IPS DF 6.9 (cell line): ENCODE results near the gene MTCL3.

Experiments used
- DNase-seq: peaks from one replicate; pipeline ENCODE4 v3.0.0-alpha.2; 2013; ENCODE audit warnings: low read depth, low spot score
- H3K27ac ChIP-seq: one replicate; pipeline ENCODE4 v1.5.1; 2013; ENCODE audit warnings: low read length, control low read depth
- H3K27me3 ChIP-seq: 2 replicates; pipeline ENCODE4 v1.6.1; 2013; ENCODE audit warnings: mild to moderate bottlenecking, low read length; ENCODE audit not compliant: control insufficient read depth, insufficient read depth
- H3K36me3 ChIP-seq: 2 replicates; pipeline ENCODE4 v1.6.1; 2013; ENCODE audit warnings: low read length; ENCODE audit not compliant: control insufficient read depth, insufficient read depth
- H3K4me1 ChIP-seq: 2 replicates; pipeline ENCODE4 v1.6.1; 2013; ENCODE audit warnings: low read length; ENCODE audit not compliant: control insufficient read depth, insufficient read depth
- H3K4me3 ChIP-seq: 2 replicates; pipeline ENCODE4 v1.5.1; 2013; ENCODE audit warnings: mild to moderate bottlenecking, low read length
- H3K9me3 ChIP-seq: 2 replicates; pipeline ENCODE4 v1.6.1; 2013; ENCODE audit warnings: low read length, inconsistent platforms; ENCODE audit not compliant: control insufficient read depth, insufficient read depth
- WGBS: extraction: QIAGEN DNeasy Blood & Tissue Kit; methylation state at CpG from one replicate; pipeline ENCODE4 v1.1.7; 2013; ENCODE audit warnings: mixed read lengths, missing lambda C conversion rate; ENCODE audit not compliant: insufficient read length, insufficient coverage; 5-methylcytosine and 5-hydroxymethylcytosine counted together

MTCL3 gene

GRCh38 chr6:127515794-127516661 is 3.1 kb downstream of the MTCL3 start:
- peak; percentile 33 for DNase-seq
- H3K4me3 ChIP-seq: peak overlapping the region; percentile 33; the same call in 1 of the 2 replicates
- no peaks in the 10 kb centered on the region; the same call in 1 of the 2 replicates for H3K36me3 ChIP-seq
- 0 out of 2 replicates have a peak, but pooled peaks cover 1% of the 10 kb centered on the region for H3K27me3 ChIP-seq
- WGBS: no CpG with 5 or more reads among the region's 76 CpGs
- H3K4me1 ChIP-seq: peaks cover 3% of the 10 kb centered on the region; the same call in 1 of the 2 replicates
- no peaks in the 10 kb centered on the region for H3K9me3 ChIP-seq
- H3K27ac ChIP-seq: no peak overlapping the region

GRCh38 chr6:127515234-127515793 is 3.8 kb downstream of the MTCL3 start:
- Histone ChIP-seq H3K4me3 (peak overlapping the region; percentile 33; the same call in 1 of the 2 replicates), H3K36me3 (peaks cover 2% of the 10 kb centered on the region; the same call in 1 of the 2 replicates), H3K4me1 (peaks cover 3% of the 10 kb centered on the region; the same call in 1 of the 2 replicates), H3K27me3 (0 out of 2 replicates have a peak, but pooled peaks cover 1% of the 10 kb centered on the region), H3K27ac (no peak overlapping the region), H3K9me3 (no peaks in the 10 kb centered on the region)
- no peak for DNase-seq
- WGBS: no CpG with 5 or more reads among the region's 38 CpGs

- Histone ChIP-seq H3K27ac (no peak overlapping the region), H3K4me3 (peak overlapping the region; percentile 33; the same call in 1 of the 2 replicates), H3K27me3 (0 out of 2 replicates have a peak, but pooled peaks cover 1% of the 10 kb centered on the region), H3K9me3 (no peaks in the 10 kb centered on the region), H3K36me3 (peaks cover 2% of the 10 kb centered on the region; the same call in 1 of the 2 replicates), H3K4me1 (peaks cover 3% of the 10 kb centered on the region; the same call in 1 of the 2 replicates)
- DNase-seq: no peak
- WGBS: no CpG with 5 or more reads among the region's 32 CpGs
Measured at GRCh38 chr6:127514773-127515227, 4.3 kb downstream of the MTCL3 start.

- H3K36me3 ChIP-seq: peaks cover 2% of the 10 kb centered on the region; the same call in 1 of the 2 replicates
- H3K9me3 ChIP-seq: no peaks in the 10 kb centered on the region
- H3K27me3 ChIP-seq: 0 out of 2 replicates have a peak, but pooled peaks cover 1% of the 10 kb centered on the region
- no CpG with 5 or more reads among the region's 8 CpGs for WGBS
- H3K27ac ChIP-seq: no peak overlapping the region
- peak overlapping the region; percentile 33; the same call in 1 of the 2 replicates for H3K4me3 ChIP-seq
- no peak for DNase-seq
- peaks cover 3% of the 10 kb centered on the region; the same call in 1 of the 2 replicates for H3K4me1 ChIP-seq
Measured at GRCh38 chr6:127514179-127514772, 4.9 kb downstream of the MTCL3 start.

- Histone ChIP-seq H3K36me3 (peaks cover 4% of the 10 kb centered on the region; the same call in 1 of the 2 replicates), H3K4me1 (peaks cover 3% of the 10 kb centered on the region; the same call in 1 of the 2 replicates), H3K27me3 (0 out of 2 replicates have a peak, but pooled peaks cover 1% of the 10 kb centered on the region), H3K4me3 (no peak overlapping the region), H3K27ac (no peak overlapping the region), H3K9me3 (no peaks in the 10 kb centered on the region)
- DNase-seq: no peak
Measured at GRCh38 chr6:127513425-127513824, 5.7 kb downstream of the MTCL3 start.

- Histone ChIP-seq H3K27me3 (0 out of 2 replicates have a peak, but pooled peaks cover 1% of the 10 kb centered on the region), H3K36me3 (peaks cover 4% of the 10 kb centered on the region; the same call in 1 of the 2 replicates), H3K4me1 (peaks cover 3% of the 10 kb centered on the region; the same call in 1 of the 2 replicates), H3K27ac (no peak overlapping the region), H3K9me3 (no peaks in the 10 kb centered on the region), H3K4me3 (no peak overlapping the region)
- no peak for DNase-seq
- WGBS: no CpG with 5 or more reads among the region's 2 CpGs
Measured at GRCh38 chr6:127510876-127511275, 8.3 kb downstream of the MTCL3 start.

- Histone ChIP-seq H3K4me3 (no peak overlapping the region), H3K27ac (no peak overlapping the region), H3K4me1 (no peaks in the 10 kb centered on the region), H3K36me3 (peaks cover 4% of the 10 kb centered on the region; the same call in 1 of the 2 replicates), H3K27me3 (no peaks in the 10 kb centered on the region), H3K9me3 (no peaks in the 10 kb centered on the region)
- no CpG with 5 or more reads among the region's 1 CpG for WGBS
- DNase-seq: no peak
Measured at GRCh38 chr6:127506894-127507293, 12.2 kb downstream of the MTCL3 start.

- Histone ChIP-seq H3K27ac (no peak overlapping the region), H3K27me3 (no peaks in the 10 kb centered on the region), H3K4me1 (no peaks in the 10 kb centered on the region), H3K9me3 (no peaks in the 10 kb centered on the region), H3K36me3 (no peaks in the 10 kb centered on the region), H3K4me3 (no peak overlapping the region)
- no peak for DNase-seq
- no CpG with 5 or more reads among the region's 3 CpGs for WGBS
Measured at GRCh38 chr6:127503022-127503421, 16.1 kb downstream of the MTCL3 start.

GRCh38 chr6:127497410-127497809 is 21.7 kb downstream of the MTCL3 start:
- no peaks in the 10 kb centered on the region for H3K36me3 ChIP-seq
- no peaks in the 10 kb centered on the region for H3K9me3 ChIP-seq
- H3K27ac ChIP-seq: no peak overlapping the region
- no peaks in the 10 kb centered on the region for H3K4me1 ChIP-seq
- H3K4me3 ChIP-seq: no peak overlapping the region
- no peak for DNase-seq
- H3K27me3 ChIP-seq: no peaks in the 10 kb centered on the region
- no CpG with 5 or more reads among the region's 1 CpG for WGBS

- Histone ChIP-seq H3K27ac (no peak overlapping the region), H3K9me3 (no peaks in the 10 kb centered on the region), H3K4me1 (no peaks in the 10 kb centered on the region), H3K27me3 (no peaks in the 10 kb centered on the region), H3K4me3 (no peak overlapping the region), H3K36me3 (no peaks in the 10 kb centered on the region)
- no peak for DNase-seq
- no CpG with 5 or more reads among the region's 1 CpG for WGBS
Measured at GRCh38 chr6:127496471-127496870, 22.7 kb downstream of the MTCL3 start.
